ENCODE measurements around the gene KCNIP4.

DNA sequence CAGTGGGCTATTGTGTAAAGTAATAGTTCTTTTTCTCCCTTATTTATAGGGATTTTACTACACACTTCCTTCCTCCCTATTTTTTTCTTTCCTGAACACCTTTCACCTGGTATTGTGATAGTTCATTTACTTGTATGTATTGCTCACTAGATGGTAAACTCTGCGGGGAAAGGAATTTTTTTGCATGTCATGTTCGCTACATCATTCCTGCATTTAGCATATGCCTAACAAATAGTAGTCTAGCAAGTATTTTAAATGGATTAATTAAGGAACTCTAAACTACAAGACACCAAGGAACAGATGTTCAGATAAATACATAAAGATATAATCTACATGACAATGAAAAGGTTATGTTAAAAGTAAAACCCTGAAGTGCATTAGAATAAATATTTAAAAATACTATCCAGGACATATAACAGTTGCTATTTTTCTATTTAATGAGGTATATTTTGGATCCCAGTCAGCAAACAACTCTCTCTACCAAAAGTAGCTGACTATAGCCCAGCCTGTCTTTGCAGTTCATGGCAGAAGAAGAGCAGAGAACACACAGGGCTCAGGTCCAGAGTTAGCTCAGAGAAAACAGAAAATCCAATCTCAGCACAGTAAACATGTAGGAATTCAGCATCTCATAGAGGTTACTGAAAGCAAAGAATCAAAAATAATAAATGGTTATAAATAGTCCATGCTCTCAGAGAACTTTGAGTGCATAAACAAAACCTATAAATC is 1160.5 kb downstream of the KCNIP4 start:
- TF ChIP-seq, protein P1, sequence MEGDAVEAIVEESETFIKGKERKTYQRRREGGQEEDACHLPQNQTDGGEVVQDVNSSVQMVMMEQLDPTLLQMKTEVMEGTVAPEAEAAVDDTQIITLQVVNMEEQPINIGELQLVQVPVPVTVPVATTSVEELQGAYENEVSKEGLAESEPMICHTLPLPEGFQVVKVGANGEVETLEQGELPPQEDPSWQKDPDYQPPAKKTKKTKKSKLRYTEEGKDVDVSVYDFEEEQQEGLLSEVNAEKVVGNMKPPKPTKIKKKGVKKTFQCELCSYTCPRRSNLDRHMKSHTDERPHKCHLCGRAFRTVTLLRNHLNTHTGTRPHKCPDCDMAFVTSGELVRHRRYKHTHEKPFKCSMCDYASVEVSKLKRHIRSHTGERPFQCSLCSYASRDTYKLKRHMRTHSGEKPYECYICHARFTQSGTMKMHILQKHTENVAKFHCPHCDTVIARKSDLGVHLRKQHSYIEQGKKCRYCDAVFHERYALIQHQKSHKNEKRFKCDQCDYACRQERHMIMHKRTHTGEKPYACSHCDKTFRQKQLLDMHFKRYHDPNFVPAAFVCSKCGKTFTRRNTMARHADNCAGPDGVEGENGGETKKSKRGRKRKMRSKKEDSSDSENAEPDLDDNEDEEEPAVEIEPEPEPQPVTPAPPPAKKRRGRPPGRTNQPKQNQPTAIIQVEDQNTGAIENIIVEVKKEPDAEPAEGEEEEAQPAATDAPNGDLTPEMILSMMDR (IDR thresholded peaks at IDR 0.05) = no peak
- TF ChIP-seq POLR2A (IDR thresholded peaks at IDR 0.05) = no peak

Measured in heart left ventricle (tissue), 13 donors.